Stimulated activated CD4-positive, alpha-beta T cell treated with anti-CD3 and anti-CD28 coated beads, Interleukin-2, amount 100 ng/mL, for 24 hours (primary cell): ENCODE data around the gene GRIA4.
"Not testable (repeated sequence)": the region's sequence is repeated elsewhere in the genome, so short reads cannot be mapped to it uniquely, and the experiment has no call there.

Source experiments
- DNase-seq, 2 donors: peaks; one replicate each; pipeline ENCODE4 v3.0.0-alpha.2; 2020

The GRIA4 gene

GRCh38 chr11:105723269-105723668 is 113.4 kb downstream of the GRIA4 start:
- no peak for DNase-seq

- DNase-seq = no peak
Observed at GRCh38 chr11:105732611-105733010, 122.7 kb downstream of the GRIA4 start.

- DNase-seq = no peak
Observed at GRCh38 chr11:105734426-105734825, 124.6 kb downstream of the GRIA4 start.

- DNase-seq = no peak
Observed at GRCh38 chr11:105738251-105738650, 128.4 kb downstream of the GRIA4 start.

GRCh38 chr11:105738986-105739795 is 129.3 kb downstream of the GRIA4 start:
- no peak for DNase-seq

GRCh38 chr11:105740164-105740903 is 130.5 kb downstream of the GRIA4 start:
- DNase-seq = no peak

- no peak for DNase-seq
Observed at GRCh38 chr11:105741488-105742020, 131.7 kb downstream of the GRIA4 start.

GRCh38 chr11:105754260-105754659 is 144.4 kb downstream of the GRIA4 start:
- no peak for DNase-seq

GRCh38 chr11:105754716-105755115 is 144.8 kb downstream of the GRIA4 start:
- DNase-seq = no peak

- no peak for DNase-seq
Observed at GRCh38 chr11:105757107-105757506, 147.2 kb downstream of the GRIA4 start.

GRCh38 chr11:105763594-105763993 is 153.7 kb downstream of the GRIA4 start:
- no peak for DNase-seq

GRCh38 chr11:105767931-105768330 is 158.1 kb downstream of the GRIA4 start:
- no peak for DNase-seq

GRCh38 chr11:105769627-105770026 is 159.8 kb downstream of the GRIA4 start:
- DNase-seq = no peak

- DNase-seq = not testable (repeated sequence)
Observed at GRCh38 chr11:105773452-105773851, 163.6 kb downstream of the GRIA4 start.

- DNase-seq = no peak
Observed at GRCh38 chr11:105774899-105775298, 165.0 kb downstream of the GRIA4 start.

- no peak for DNase-seq
Observed at GRCh38 chr11:105780781-105781525, 171.1 kb downstream of the GRIA4 start.

- no peak for DNase-seq
Observed at GRCh38 chr11:105781807-105782206, 171.9 kb downstream of the GRIA4 start.

GRCh38 chr11:105783216-105783615 is 173.3 kb downstream of the GRIA4 start:
- no peak for DNase-seq

- DNase-seq = not testable (repeated sequence)
Observed at GRCh38 chr11:105785850-105786249, 176.0 kb downstream of the GRIA4 start.

- no peak for DNase-seq
Observed at GRCh38 chr11:105786741-105787140, 176.9 kb downstream of the GRIA4 start.

- no peak for DNase-seq
Observed at GRCh38 chr11:105789579-105790420, 179.9 kb downstream of the GRIA4 start.

GRCh38 chr11:105790840-105791239 is 181.0 kb downstream of the GRIA4 start:
- DNase-seq = no peak
